SU-DHL-6 (cell line): ENCODE results near the gene ARMC9.

Experiments used
- H2AFZ ChIP-seq: fragments of 200-600 bp; sonication (generic); 2 replicates; pipeline ENCODE4 v1.6.1; 2014; ENCODE audit warnings: low read depth, mild to moderate bottlenecking, moderate library complexity, mixed read lengths, antibody characterized with exemption, low read length; ENCODE audit not compliant: severe bottlenecking
- H3F3A ChIP-seq: fragments of 200-600 bp; shearing (Covaris generic); 2 replicates; pipeline ENCODE4 v1.6.0; 2016; ENCODE audit warnings: antibody characterized with exemption, mild to moderate bottlenecking; ENCODE audit not compliant: insufficient read depth
- H3K27ac ChIP-seq: fragments of 200-600 bp; sonication (generic); 2 replicates; pipeline ENCODE4 v1.5.1; 2016; ENCODE audit warnings: low read depth, mild to moderate bottlenecking, low read length, moderate library complexity, mixed read lengths
- H3K27me3 ChIP-seq: fragments of 200-600 bp; sonication (generic), shearing (Covaris generic); 2 replicates; pipeline ENCODE4 v1.6.0; 2014; ENCODE audit warnings: mild to moderate bottlenecking, low read length
- H3K36me3 ChIP-seq: fragments of 200-600 bp; sonication (generic); 2 replicates; pipeline ENCODE4 v1.6.1; 2014; ENCODE audit warnings: mild to moderate bottlenecking, low read length, mixed read lengths
- H3K4me2 ChIP-seq: fragments of 300-600, 200-600 bp; shearing (Covaris generic), sonication (generic); 2 replicates; pipeline ENCODE4 v1.6.0; 2014; ENCODE audit warnings: low read length, low read depth, mild to moderate bottlenecking; ENCODE audit not compliant: poor library complexity, severe bottlenecking
- H3K4me3 ChIP-seq: fragments of 200-600 bp; sonication (generic); 2 replicates; pipeline ENCODE4 v1.5.1; 2014; ENCODE audit warnings: antibody characterized with exemption, low read length, mild to moderate bottlenecking, mixed read lengths; ENCODE audit not compliant: insufficient read depth, poor library complexity, severe bottlenecking
- H3K79me2 ChIP-seq: fragments of 200-600 bp; sonication (generic); 2 replicates; pipeline ENCODE4 v1.6.1; 2014; ENCODE audit warnings: mild to moderate bottlenecking, low read length, moderate library complexity; ENCODE audit not compliant: insufficient read depth
- H3K9ac ChIP-seq: fragments of 200-600 bp; sonication (generic); 2 replicates; pipeline ENCODE4 v1.7.0; 2014; ENCODE audit warnings: mild to moderate bottlenecking, low read length
- H3K9me2 ChIP-seq: fragments of 200-600 bp; sonication (generic); replicated peaks from 2 replicates; pipeline ENCODE4 v1.6.1; 2014; ENCODE audit warnings: low read length; ENCODE audit not compliant: insufficient read depth
- H3K9me3 ChIP-seq: fragments of 200-600 bp; sonication (generic); 2 replicates; pipeline ENCODE4 v1.6.1; 2014; ENCODE audit warnings: low read length, mixed read lengths; ENCODE audit not compliant: insufficient read depth
- H4K20me1 ChIP-seq: fragments of 200-600 bp; sonication (generic); 2 replicates; pipeline ENCODE4 v1.6.1; 2014; ENCODE audit warnings: low read depth, mild to moderate bottlenecking, antibody characterized with exemption, low read length, moderate library complexity, mixed read lengths
- EZH2phosphoT487 ChIP-seq: fragments of 200-600 bp; sonication (generic), shearing (Covaris generic); conservative IDR thresholded peaks from 2 replicates; pipeline ENCODE4 v1.6.1; 2018; ENCODE audit warnings: mild to moderate bottlenecking, antibody characterized with exemption, low read length, moderate library complexity, mixed read lengths
- TF ChIP-seq, protein P1 (sequence below): fragments of 200-600 bp; sonication (generic); IDR thresholded peaks from one replicate; pipeline ENCODE4 v1.5.1; 2017; ENCODE audit warnings: antibody characterized with exemption, mild to moderate bottlenecking, low read length, moderate library complexity; ENCODE audit not compliant: insufficient read depth, poor library complexity, severe bottlenecking

ARMC9 gene

DNA sequence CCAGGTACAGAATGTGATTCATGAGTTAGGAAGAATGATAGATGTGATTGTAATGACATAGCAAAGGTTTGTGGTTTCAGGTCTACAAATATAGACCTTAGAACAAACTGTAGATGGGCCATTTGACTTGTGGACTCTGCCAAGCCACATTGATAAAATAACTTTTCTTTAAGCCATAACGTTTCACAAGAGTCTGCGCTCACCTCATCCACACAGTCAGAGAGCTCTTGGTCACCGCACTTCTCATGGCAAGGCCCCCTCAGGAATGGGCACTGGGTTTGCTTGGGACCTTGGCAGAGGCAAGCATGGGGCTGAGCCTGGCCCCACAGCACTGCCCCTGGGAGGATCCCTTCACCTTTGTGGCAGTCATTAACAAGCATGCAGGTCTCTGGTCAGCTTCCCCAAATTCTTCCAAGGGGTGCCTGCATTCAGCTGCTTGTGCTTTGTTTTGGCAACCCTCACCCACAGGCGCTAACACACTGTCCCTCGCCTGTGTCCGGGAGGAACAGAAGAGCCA, 14.0 kb downstream of the ARMC9 start:
- Histone ChIP-seq H3K4me2 (no peak overlapping the region), H3K9me2 (no peaks in the 10 kb centered on the region), H3F3A (no peaks in the 10 kb centered on the region), H3K27ac (no peak overlapping the region), H3K9me3 (no peaks in the 10 kb centered on the region), H3K9ac (no peak overlapping the region), H3K4me3 (no peak overlapping the region), H2AFZ (no peak overlapping the region), H3K79me2 (no peaks in the 10 kb centered on the region), H4K20me1 (no peaks in the 10 kb centered on the region), H3K27me3 (no peaks in the 10 kb centered on the region), H3K36me3 (peaks cover 3% of the 10 kb centered on the region; the same call in 1 of the 2 replicates)
- no peak for TF ChIP-seq EZH2phosphoT487
- TF ChIP-seq, protein P1, sequence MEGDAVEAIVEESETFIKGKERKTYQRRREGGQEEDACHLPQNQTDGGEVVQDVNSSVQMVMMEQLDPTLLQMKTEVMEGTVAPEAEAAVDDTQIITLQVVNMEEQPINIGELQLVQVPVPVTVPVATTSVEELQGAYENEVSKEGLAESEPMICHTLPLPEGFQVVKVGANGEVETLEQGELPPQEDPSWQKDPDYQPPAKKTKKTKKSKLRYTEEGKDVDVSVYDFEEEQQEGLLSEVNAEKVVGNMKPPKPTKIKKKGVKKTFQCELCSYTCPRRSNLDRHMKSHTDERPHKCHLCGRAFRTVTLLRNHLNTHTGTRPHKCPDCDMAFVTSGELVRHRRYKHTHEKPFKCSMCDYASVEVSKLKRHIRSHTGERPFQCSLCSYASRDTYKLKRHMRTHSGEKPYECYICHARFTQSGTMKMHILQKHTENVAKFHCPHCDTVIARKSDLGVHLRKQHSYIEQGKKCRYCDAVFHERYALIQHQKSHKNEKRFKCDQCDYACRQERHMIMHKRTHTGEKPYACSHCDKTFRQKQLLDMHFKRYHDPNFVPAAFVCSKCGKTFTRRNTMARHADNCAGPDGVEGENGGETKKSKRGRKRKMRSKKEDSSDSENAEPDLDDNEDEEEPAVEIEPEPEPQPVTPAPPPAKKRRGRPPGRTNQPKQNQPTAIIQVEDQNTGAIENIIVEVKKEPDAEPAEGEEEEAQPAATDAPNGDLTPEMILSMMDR, result no peak

DNA sequence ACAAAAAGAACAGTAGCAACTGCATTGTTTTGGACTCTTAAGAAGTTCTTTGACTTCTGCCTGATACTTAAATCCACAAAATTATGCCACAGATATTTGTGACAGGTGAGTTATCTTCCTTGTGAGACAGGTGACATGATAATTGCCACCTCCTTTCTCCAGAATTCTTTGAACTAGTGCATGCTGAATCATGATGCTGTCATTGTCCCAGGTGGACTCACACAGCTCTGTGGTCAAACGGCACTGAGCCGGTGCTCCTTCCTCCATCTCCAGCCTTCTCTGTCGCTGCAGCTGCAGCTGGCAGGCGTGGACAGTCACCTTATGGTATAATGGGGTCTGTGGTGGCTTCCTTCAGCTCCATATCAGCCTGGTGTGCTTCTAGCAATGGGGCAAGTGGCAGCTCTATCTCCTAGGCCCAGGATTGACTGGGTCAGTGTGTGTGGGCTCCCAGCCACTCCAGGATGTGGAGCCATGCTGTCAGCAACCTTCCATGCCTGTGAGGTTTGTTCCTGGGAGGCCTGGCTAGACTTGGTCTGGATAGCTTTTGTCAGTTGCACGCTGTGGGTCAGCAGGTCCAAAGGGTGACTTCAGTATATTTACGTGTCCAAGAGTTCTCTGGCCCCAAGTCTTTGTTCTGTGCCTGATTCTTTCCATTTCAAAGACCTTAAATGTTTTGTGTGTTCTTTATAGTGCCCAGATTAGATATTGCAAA, 15.7 kb downstream of the ARMC9 start:
- Histone ChIP-seq H3K27me3 (no peaks in the 10 kb centered on the region), H3F3A (no peaks in the 10 kb centered on the region; the same call in 1 of the 2 replicates), H4K20me1 (no peaks in the 10 kb centered on the region), H3K79me2 (no peaks in the 10 kb centered on the region), H2AFZ (no peak overlapping the region), H3K27ac (peak overlapping the region; percentile 29; the same call in 1 of the 2 replicates), H3K9me2 (no peaks in the 10 kb centered on the region), H3K4me2 (no peak overlapping the region), H3K36me3 (peaks cover 3% of the 10 kb centered on the region; the same call in 1 of the 2 replicates), H3K9me3 (no peaks in the 10 kb centered on the region), H3K4me3 (no peak overlapping the region), H3K9ac (no peak overlapping the region)
- TF ChIP-seq, protein P1, result no peak
- no peak for TF ChIP-seq EZH2phosphoT487

DNA sequence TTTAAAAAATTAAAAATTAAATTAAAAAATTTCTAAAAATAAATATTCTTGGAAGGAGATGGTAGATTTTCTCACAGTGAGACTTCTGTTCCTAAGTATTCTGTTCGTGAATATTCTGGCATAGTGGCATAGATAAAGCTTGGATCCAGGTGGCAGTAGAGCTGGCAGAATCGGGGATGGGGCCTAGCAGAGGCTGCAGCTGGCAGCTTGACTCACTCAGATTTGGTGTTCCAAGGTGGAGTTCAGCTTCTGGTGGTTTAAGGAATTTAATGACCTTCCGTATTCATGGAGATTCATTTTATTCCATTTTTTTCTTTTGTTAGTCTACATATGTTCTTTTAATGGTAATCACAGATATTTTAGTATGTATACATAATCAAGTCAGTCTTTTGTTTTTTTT, 19.9 kb downstream of the ARMC9 start:
- no peaks in the 10 kb centered on the region for H3K27me3 ChIP-seq
- peak overlapping the region; percentile 38; the same call in 1 of the 2 replicates for H3K27ac ChIP-seq
- no peak overlapping the region for H3K4me3 ChIP-seq
- no peaks in the 10 kb centered on the region for H3K9me3 ChIP-seq
- H3K79me2 ChIP-seq, result no peaks in the 10 kb centered on the region
- H2AFZ ChIP-seq, result no peak overlapping the region
- no peaks in the 10 kb centered on the region for H3K9me2 ChIP-seq
- no peak for TF ChIP-seq EZH2phosphoT487
- TF ChIP-seq, protein P1, result no peak
- no peak overlapping the region for H3K4me2 ChIP-seq
- peaks cover 25% of the 10 kb centered on the region for H3F3A ChIP-seq
- no peak overlapping the region for H3K9ac ChIP-seq
- H4K20me1 ChIP-seq, result no peaks in the 10 kb centered on the region
- H3K36me3 ChIP-seq, result peaks cover 8% of the 10 kb centered on the region
